CD4-positive, alpha-beta memory T cell (primary cell): ENCODE results near the gene PDSS2. TPM values are rescaled to one million over a fixed set of nuclear protein-coding genes. Genes with fewer than 3 reads are reported as not detected.

Experiments
- CTCF ChIA-PET: fragments of 350-600 bp; sonication (Branson Sonifier 250); formaldehyde crosslinking; loops from one replicate; lab custom pipeline; 2021; ENCODE audit warnings: inconsistent platforms; ENCODE audit not compliant: partially characterized antibody; lab: Charles Lee
- POLR2A ChIA-PET: fragments of 350-600 bp; sonication (Branson Sonifier 250); formaldehyde crosslinking; loops from one replicate; lab custom pipeline; 2021; ENCODE audit not compliant: partially characterized antibody; lab: Charles Lee
- DNase-seq, 5 donors: peaks; one replicate each; pipeline versions ENCODE4 v3.0.0 to v3.0.0-alpha.2; 2020 to 2022; ENCODE audit warnings: mixed read lengths in 1 of 5
- H3K27ac ChIP-seq: one replicate; pipeline ENCODE4 v1.7.0; 2013; ENCODE audit warnings: low read depth, low read length
- H3K27me3 ChIP-seq: 2 replicates; pipeline ENCODE4 v1.7.0; 2013; ENCODE audit warnings: mild to moderate bottlenecking, low read length, moderate library complexity; ENCODE audit not compliant: insufficient read depth
- H3K36me3 ChIP-seq: 2 replicates; pipeline ENCODE4 v1.7.0; 2013; ENCODE audit warnings: mild to moderate bottlenecking, low read length, moderate library complexity; ENCODE audit not compliant: insufficient read depth
- H3K4me1 ChIP-seq: 2 replicates; pipeline ENCODE4 v1.7.0; 2013; ENCODE audit warnings: mild to moderate bottlenecking, low read length, moderate library complexity; ENCODE audit not compliant: insufficient read depth
- H3K4me3 ChIP-seq, 2 donors: one replicate each; pipeline ENCODE4 v1.7.0; 2013; ENCODE audit warnings: low read length in 2 of 2, mild to moderate bottlenecking in 1 of 2
- H3K9me3 ChIP-seq, 2 donors: one replicate each; pipeline ENCODE4 v1.7.0; 2013; ENCODE audit warnings: low read length in 2 of 2, control low read depth in 1 of 2; ENCODE audit not compliant: control insufficient read depth in 1 of 2
- H3K27ac Mint-ChIP-seq, 7 donors: one replicate each; pipeline ENCODE4 v1.8.0; 2020 to 2021; ENCODE audit warnings: mixed read lengths in 7 of 7, mild to moderate bottlenecking in 6 of 7, inconsistent platforms in 3 of 7, moderate library complexity in 3 of 7
- H3K27me3 Mint-ChIP-seq, 2 donors: one replicate each; pipeline ENCODE4 v1.8.0; 2020 to 2021; ENCODE audit warnings: mixed read lengths in 2 of 2
- H3K36me3 Mint-ChIP-seq, 2 donors: one replicate each; pipeline ENCODE4 v1.8.0; 2020 to 2021; ENCODE audit warnings: mixed read lengths in 2 of 2, inconsistent platforms in 1 of 2, mild to moderate bottlenecking in 1 of 2
- H3K4me1 Mint-ChIP-seq, 4 donors: one replicate each; pipeline ENCODE4 v1.8.0; 2020 to 2021; ENCODE audit warnings: mixed read lengths in 4 of 4, mild to moderate bottlenecking in 1 of 4
- H3K4me3 Mint-ChIP-seq, 8 donors: one replicate each; pipeline ENCODE4 v1.8.0; 2020 to 2021; ENCODE audit warnings: mixed read lengths in 8 of 8, mild to moderate bottlenecking in 7 of 8, moderate library complexity in 6 of 8, inconsistent platforms in 3 of 8
- H3K9me3 Mint-ChIP-seq, 8 donors: one replicate each; pipeline ENCODE4 v1.8.0; 2020 to 2021; ENCODE audit warnings: mixed read lengths in 8 of 8, mild to moderate bottlenecking in 5 of 8, inconsistent platforms in 3 of 8, moderate library complexity in 1 of 8
- intact Hi-C: fragments of 100-400 bp; cut with micrococcal nuclease; formaldehyde crosslinking; loops from one replicate; pipeline ENCODE4 v1.15.1; 2023
- polyA plus RNA-seq, 2 donors: library from polyadenylated mRNA; unstranded; fragments of 300-500 nt; fragmentation: Illumina TruSeq; gene quantifications; one replicate each; pipeline ENCODE4 v1.2.3, GENCODE V29; 2021
- total RNA-seq, 2 experiments: library from RNA; stranded (reverse); gene quantifications; one replicate each; pipeline ENCODE4 v1.2.3, GENCODE V29; 2021

The PDSS2 gene
- total and polyA plus RNA-seq, 4 experiments from 2014 or later = 10.0 to 14.3 (median 12.2) TPM

DNA sequence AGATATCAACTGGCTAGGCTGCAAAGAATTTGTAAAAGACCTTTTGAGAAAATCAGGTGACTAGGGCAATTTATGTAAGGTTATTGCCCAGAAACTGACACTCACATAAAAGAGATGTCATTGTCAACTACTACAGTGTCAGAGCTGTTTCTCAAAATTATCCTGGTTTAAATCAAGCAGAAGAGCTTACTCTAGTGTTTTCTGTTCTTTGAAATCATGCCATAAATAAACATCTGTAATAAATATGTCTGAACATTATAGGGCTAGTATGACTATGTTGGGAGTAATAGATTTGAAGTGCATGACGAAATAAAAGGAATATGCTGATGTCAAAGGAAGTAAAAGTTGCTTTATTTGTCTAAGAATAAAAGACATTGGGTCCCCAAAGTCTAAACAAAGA, 11.0 kb upstream of the PDSS2 start:
- no peak for DNase-seq
- Histone ChIP-seq H3K27ac (no peak overlapping the region), H3K36me3 (no peaks in the 10 kb centered on the region), H3K27me3 (peaks cover 5% of the 10 kb centered on the region), H3K9me3 (no peaks in the 10 kb centered on the region), H3K4me1 (no peaks in the 10 kb centered on the region), H3K4me3 (no peak overlapping the region)
- Mint-ChIP-seq H3K27ac (no peak overlapping the region), H3K4me1 (no peaks in the 10 kb centered on the region), H3K27me3 (peaks cover 8 to 18% of the 10 kb centered on the region in 2 donors), H3K36me3 (no peaks in the 10 kb centered on the region), H3K9me3 (no peaks in the 10 kb centered on the region), H3K4me3 (no peak overlapping the region)
- intact Hi-C loops = no loop called here
- ChIA-PET POLR2A (interaction anchor here (3.8 kb wide), 1 partner anchor 10 kb away, joined by 12 read pairs; the partner anchor contains the start of gene PDSS2), CTCF (no interaction called here)

DNA sequence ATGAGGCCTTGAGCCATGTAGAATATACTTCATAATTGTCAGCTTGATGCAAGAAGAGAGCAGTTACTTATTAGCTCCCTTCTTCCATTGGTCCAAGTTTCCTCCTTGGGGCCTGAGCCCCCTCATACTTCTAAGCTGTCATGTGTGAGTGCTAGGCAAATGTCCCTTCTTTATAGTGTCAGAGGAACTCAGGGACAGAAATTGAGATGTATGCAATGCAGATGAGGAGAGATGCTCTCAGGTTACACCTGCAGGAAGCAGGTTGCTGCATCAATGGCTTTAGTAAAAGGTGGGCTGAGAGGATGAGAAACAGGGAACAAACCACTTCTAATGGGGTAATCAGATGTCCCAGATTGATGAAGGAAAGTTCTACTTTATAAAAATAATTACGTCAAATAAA, 6.7 kb upstream of the PDSS2 start:
- ChIA-PET CTCF (no interaction called here), POLR2A (interaction anchor here (0.5 kb wide), 1 partner anchor 746 kb away, joined by 6 read pairs; no protein-coding TSS in a partner anchor)
- H3K4me3 ChIP-seq = no peak overlapping the region
- no peak overlapping the region for H3K27ac Mint-ChIP-seq
- no peak overlapping the region for H3K4me3 Mint-ChIP-seq
- H3K27me3 ChIP-seq = peaks cover 5% of the 10 kb centered on the region
- intact Hi-C loops = no loop called here
- H3K4me1 Mint-ChIP-seq = no peaks in the 10 kb centered on the region
- no peaks in the 10 kb centered on the region for H3K4me1 ChIP-seq
- H3K36me3 ChIP-seq = no peaks in the 10 kb centered on the region
- DNase-seq = no peak
- no peaks in the 10 kb centered on the region for H3K36me3 Mint-ChIP-seq
- no peak overlapping the region for H3K27ac ChIP-seq
- H3K27me3 Mint-ChIP-seq = peaks cover 5 to 12% of the 10 kb centered on the region in 2 donors
- H3K9me3 ChIP-seq = no peaks in the 10 kb centered on the region
- H3K9me3 Mint-ChIP-seq = no peaks in the 10 kb centered on the region

DNA sequence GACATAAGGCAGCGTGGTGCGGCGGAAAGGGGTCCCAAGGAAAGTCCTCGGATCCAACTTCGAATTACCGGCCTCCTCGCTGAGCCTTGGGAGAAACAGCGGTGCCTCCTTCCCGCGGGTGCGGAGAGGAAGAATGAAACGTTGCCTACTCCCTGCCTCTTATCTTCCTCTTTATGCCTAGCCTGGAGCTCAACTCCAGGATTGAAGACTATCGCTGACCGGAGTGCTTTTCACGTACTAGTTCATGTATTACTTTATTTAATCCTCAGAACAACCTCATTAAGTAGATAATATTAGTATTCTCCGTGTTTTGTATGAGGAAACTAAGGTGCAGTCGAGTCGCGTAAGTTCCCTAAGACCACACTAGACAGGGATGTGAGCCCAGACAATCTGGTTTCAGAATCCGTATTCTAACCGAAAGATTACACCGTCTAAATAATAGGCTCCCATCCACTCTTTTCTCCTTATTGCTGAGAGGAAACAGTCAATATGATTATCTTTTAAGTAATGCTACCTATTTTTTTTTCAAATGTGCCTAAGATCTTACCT, 793 bp upstream of the PDSS2 start:
- Mint-ChIP-seq H3K27me3 (no peaks in the 10 kb centered on the region), H3K4me1 (peaks cover 10 to 35% (median 16%) of the 10 kb centered on the region in 4 donors), H3K4me3 (peak overlapping the region; percentile 93 to 100 (median 98)), H3K27ac (peak overlapping the region; percentile 87 to 98 (median 97)), H3K36me3 (peaks cover 5 to 10% of the 10 kb centered on the region in 2 donors), H3K9me3 (no peaks in the 10 kb centered on the region)
- no peaks in the 10 kb centered on the region for H3K9me3 ChIP-seq
- peaks cover 16% of the 10 kb centered on the region for H3K4me1 ChIP-seq
- POLR2A ChIA-PET = interaction anchor here (0.9 to 3.1 kb wide), 11 partner anchors 10 to 836 kb away, joined by 3 to 29 read pairs (median 4); partner anchors contain the start of genes BEND3, OSTM1, SEC63 and SNX3
- H3K36me3 ChIP-seq = no peaks in the 10 kb centered on the region
- intact Hi-C loops = no loop called here
- DNase-seq = no peak
- H3K27ac ChIP-seq = peak overlapping the region; percentile 86
- H3K27me3 ChIP-seq = no peaks in the 10 kb centered on the region
- CTCF ChIA-PET = interaction anchor here (0.9 to 1.6 kb wide), 2 partner anchors 20 to 33 kb away, joined by 3 read pairs; no protein-coding TSS in a partner anchor
- peak overlapping the region; percentile 61 to 88 for H3K4me3 ChIP-seq

DNA sequence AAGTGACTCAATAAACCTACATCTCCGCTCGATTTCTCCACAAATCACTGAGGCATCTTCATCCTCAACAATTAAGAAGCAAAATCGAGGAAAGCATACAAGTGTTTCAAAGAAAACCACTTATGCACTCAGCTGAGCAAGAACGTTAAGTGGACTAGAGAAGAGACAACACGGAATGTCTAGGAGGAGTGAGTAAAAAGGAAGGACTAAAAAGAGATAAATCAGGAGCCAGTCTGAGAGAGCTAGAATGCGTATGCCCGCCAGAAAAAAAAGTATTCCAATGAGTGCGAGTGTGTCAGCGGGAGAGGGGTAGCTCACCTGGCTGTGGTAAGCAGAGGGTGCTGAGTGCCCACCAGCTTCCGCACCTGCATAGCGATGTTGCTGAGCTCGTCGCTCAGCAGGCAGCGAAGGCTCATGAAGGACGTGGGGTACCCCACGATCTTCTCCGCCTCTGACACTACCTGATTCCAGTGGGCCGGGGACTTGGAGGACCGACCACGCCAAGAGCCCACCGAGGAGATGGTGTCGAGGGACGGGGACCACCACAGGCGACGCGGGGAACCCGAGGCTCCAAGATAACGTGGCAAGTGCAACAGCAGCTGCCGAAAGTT, 587 bp downstream of the PDSS2 start:
- Mint-ChIP-seq H3K9me3 (no peaks in the 10 kb centered on the region), H3K36me3 (peaks cover 7 to 10% of the 10 kb centered on the region in 2 donors), H3K27me3 (no peaks in the 10 kb centered on the region), H3K4me1 (peaks cover 12 to 38% (median 18%) of the 10 kb centered on the region in 4 donors), H3K27ac (peak overlapping the region; percentile 87 to 98 (median 97)), H3K4me3 (peak overlapping the region; percentile 93 to 100 (median 98))
- Histone ChIP-seq H3K27me3 (no peaks in the 10 kb centered on the region), H3K9me3 (no peaks in the 10 kb centered on the region), H3K4me1 (peaks cover 16% of the 10 kb centered on the region), H3K36me3 (no peaks in the 10 kb centered on the region), H3K4me3 (peak overlapping the region; percentile 88 to 92), H3K27ac (peak overlapping the region; percentile 86)
- DNase-seq = peak in 2 of 5 donors; percentile 2 to 55
- intact Hi-C loops = loop anchor here (1.0 to 10.0 kb wide), 8 partner anchors 32 to 1134 kb away; partner anchors contain the start of genes AFG1L, ATG5, BEND3 and MTRES1
- POLR2A ChIA-PET = interaction anchor here (0.6 to 3.1 kb wide), 17 partner anchors 12 to 1636 kb away, joined by 3 to 29 read pairs (median 4); partner anchors contain the start of genes BEND3, CEP57L1, MTRES1 and OSTM1
- CTCF ChIA-PET = interaction anchor here (0.8 to 1.6 kb wide), 3 partner anchors 14 to 30 kb away, joined by 3 read pairs; no protein-coding TSS in a partner anchor

DNA sequence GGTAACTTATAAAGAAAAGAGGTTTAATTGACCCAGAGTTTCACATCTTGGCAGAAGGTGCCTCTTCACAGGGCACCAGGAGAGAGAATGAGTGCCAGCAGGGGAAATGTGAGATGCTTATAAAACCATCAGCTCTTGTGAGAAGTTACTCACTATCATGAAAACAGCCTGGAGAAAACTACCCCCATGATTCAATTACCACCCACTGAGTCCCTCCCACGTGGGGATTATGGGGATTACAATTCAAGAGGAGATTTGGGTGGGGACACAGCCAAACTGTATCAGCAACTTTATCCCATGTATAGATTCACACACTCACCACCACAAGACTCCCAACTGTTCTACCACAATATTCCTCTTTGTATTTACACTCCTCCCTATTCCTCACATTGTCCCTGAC, 10.6 kb downstream of the PDSS2 start:
- H3K27me3 ChIP-seq = no peaks in the 10 kb centered on the region
- Mint-ChIP-seq H3K27me3 (no peaks in the 10 kb centered on the region), H3K27ac (peak overlapping the region in 2 of 7 donors; percentile 14 to 30), H3K4me3 (no peak overlapping the region), H3K9me3 (peaks cover 0 to 35% (median 27%) of the 10 kb centered on the region in 8 donors), H3K36me3 (peaks cover 37 to 52% of the 10 kb centered on the region in 2 donors), H3K4me1 (peaks cover under 1 to 7% (median 3%) of the 10 kb centered on the region in 4 donors)
- H3K9me3 ChIP-seq = peaks cover 0 to 4% of the 10 kb centered on the region in 2 donors
- H3K4me3 ChIP-seq = no peak overlapping the region
- no peaks in the 10 kb centered on the region for H3K4me1 ChIP-seq
- H3K27ac ChIP-seq = no peak overlapping the region
- CTCF ChIA-PET = no interaction called here
- intact Hi-C loops = no loop called here
- POLR2A ChIA-PET = no interaction called here
- H3K36me3 ChIP-seq = no peaks in the 10 kb centered on the region
- no peak for DNase-seq

DNA sequence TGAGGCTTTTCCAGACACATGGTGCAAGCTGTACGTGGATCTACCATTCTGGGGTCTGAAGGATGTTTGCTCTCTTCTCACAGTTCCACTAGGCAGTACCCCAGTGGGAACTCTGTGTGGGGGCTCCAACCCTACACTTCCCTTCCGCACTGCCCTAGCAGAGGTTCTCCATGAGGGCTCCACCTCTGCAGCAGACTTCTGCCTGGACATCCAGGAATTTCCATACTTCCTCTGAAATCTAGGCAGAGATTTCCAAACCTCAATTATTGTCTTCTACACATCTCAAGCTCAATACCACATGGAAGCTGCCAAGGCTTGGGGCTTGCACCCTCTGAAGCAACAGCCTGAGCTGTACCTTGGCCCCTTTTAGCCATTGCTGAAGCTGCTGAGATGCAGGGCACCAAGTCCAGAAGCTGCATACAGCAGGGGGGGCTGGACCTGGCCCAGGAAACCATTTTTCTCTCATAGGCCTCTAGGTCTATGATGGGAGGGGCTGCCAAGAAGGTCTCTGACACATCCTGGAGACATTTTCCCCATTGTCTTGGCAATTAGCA, 11.6 kb downstream of the PDSS2 start:
- Mint-ChIP-seq H3K27me3 (no peaks in the 10 kb centered on the region), H3K4me1 (peaks cover 3 to 10% (median 6%) of the 10 kb centered on the region in 4 donors), H3K9me3 (peaks cover 0 to 35% (median 27%) of the 10 kb centered on the region in 8 donors), H3K36me3 (peaks cover 32 to 54% of the 10 kb centered on the region in 2 donors), H3K4me3 (no peak overlapping the region), H3K27ac (peak overlapping the region in 1 of 7 donors; percentile 68)
- no peaks in the 10 kb centered on the region for H3K36me3 ChIP-seq
- no peak overlapping the region for H3K27ac ChIP-seq
- H3K27me3 ChIP-seq = no peaks in the 10 kb centered on the region
- POLR2A ChIA-PET = no interaction called here
- H3K4me1 ChIP-seq = no peaks in the 10 kb centered on the region
- no peak overlapping the region for H3K4me3 ChIP-seq
- CTCF ChIA-PET = no interaction called here
- peaks cover 0 to 4% of the 10 kb centered on the region in 2 donors for H3K9me3 ChIP-seq
- intact Hi-C loops = no loop called here
- no peak for DNase-seq

DNA sequence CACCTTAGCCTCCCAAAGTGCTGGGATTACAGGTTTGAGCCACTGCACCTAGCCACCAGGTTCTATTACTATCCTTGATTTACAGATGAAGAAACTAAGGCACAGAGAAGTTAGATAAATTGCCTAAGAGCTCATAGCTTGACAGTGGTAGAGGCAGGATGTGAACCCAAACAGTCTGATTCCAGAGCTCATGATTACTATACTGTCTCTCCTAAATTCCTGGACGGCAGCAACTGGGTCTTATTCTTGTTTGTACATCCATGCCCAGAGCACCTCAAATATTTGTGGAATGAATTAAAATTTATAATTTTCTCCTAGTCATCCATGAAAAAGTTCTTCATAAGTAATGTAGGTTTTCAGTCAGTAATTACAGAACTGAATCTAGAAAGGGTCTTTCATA, 15.1 kb downstream of the PDSS2 start:
- DNase-seq = no peak
- ChIA-PET POLR2A (no interaction called here), CTCF (interaction anchor here (1.4 kb wide), 1 partner anchor 10 kb away, joined by 4 read pairs; no protein-coding TSS in a partner anchor)
- Histone ChIP-seq H3K9me3 (peaks cover 0 to 4% of the 10 kb centered on the region in 2 donors), H3K27me3 (no peaks in the 10 kb centered on the region), H3K27ac (no peak overlapping the region), H3K4me3 (no peak overlapping the region), H3K36me3 (no peaks in the 10 kb centered on the region), H3K4me1 (no peaks in the 10 kb centered on the region)
- H3K27me3 Mint-ChIP-seq = no peaks in the 10 kb centered on the region
- no peak overlapping the region for H3K4me3 Mint-ChIP-seq
- peaks cover 27 to 34% of the 10 kb centered on the region in 2 donors for H3K36me3 Mint-ChIP-seq
- no peak overlapping the region for H3K27ac Mint-ChIP-seq
- H3K4me1 Mint-ChIP-seq = peaks cover 12 to 21% (median 19%) of the 10 kb centered on the region in 4 donors
- peaks cover 0 to 30% (median 26%) of the 10 kb centered on the region in 8 donors for H3K9me3 Mint-ChIP-seq
- intact Hi-C loops = no loop called here
